ENCODE results near the gene C1orf167. TPM values are rescaled to one million over a fixed set of nuclear protein-coding genes. Genes with fewer than 3 reads are reported as not detected.
A peak's percentile ranks its signal among the peaks of the same experiment; 100 is the strongest.

The C1orf167 gene
- total and polyA plus RNA-seq, 2 of the 8 experiments (the other 6 are each of a cell fraction or from before 2014, with no cell fraction given) = 0.70 to 1.3 TPM

DNA sequence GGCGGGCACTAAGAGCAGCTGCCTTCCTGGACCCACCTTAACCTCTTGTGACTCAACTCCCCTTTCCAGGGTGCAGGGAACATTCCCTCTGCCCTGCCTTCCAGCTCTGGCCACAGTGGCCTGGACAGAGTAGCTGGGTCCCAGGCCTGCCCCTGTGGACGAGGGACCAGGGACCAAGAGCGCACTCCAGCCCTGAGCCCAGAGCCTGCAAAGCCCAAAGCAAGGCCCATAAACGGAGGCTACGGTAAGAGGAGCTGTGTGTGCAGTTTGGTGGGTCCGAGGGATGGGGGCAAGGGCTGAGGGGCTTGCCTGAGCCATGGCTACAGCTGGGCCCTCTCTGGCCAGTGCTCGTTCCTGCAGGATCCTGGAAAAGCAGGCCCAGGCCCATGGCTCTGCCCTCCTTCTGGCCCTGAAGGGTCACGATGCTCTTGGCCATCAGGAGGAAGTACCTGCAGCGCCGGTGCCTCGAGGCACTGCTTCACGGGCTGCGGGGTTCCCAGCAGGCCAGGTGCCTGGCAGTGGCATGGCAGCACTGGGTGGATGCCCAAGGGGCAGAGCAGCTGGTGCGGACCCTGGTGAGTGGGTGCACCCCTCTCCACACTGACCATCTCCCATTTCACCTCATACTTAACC is 25.9 kb downstream of the C1orf167 start:
- DNase-seq (ENCODE audit: low read depth in 1 of 2, low spot score in 2 of 2) = no peak
- peak overlapping the region; percentile 67; the same call in 1 of the 2 replicates for H3K27ac ChIP-seq (ENCODE audit: low read depth, low read length)

More for the DNA sequence above, 25.9 kb downstream of the C1orf167 start:
- Histone ChIP-seq H3K27me3 (replicated peaks in 1 of 4; ENCODE audit: control insufficient read depth in 3 of 4, extremely low read depth in 1 of 4, insufficient read depth in 3 of 4, low read length in 3 of 4) (no peaks in the 10 kb centered on the region), H3K56ac (replicated peaks; ENCODE audit: insufficient read length, low read depth, low read length) (peak overlapping the region; percentile 33), H3K4me2 (ENCODE audit: insufficient read depth in 1 of 2, low read depth in 2 of 2, low read length in 2 of 2) (peak overlapping the region; percentile 34 to 64; a peak in 1 of 4 replicates), H3K9ac (replicated peaks in 1 of 4; ENCODE audit: extremely low read depth in 1 of 4, low read depth in 3 of 4, low read length in 3 of 4) (peak overlapping the region in 1 of 4 experiments; percentile 8; a peak in 2 of 7 replicates), H2BK20ac (ENCODE audit: low read length) (peak overlapping the region; percentile 86), H4K5ac (ENCODE audit: insufficient read length, low read depth, low read length) (peak overlapping the region; percentile 24), H3K23me2 (ENCODE audit: low read depth, low read length) (no peaks in the 10 kb centered on the region), H3K9me3 (ENCODE audit: insufficient read depth in 2 of 2, low read depth in 1 of 2, low read length in 1 of 2) (no peaks in the 10 kb centered on the region), H3K18ac (ENCODE audit: extremely low read depth, low read length) (peak overlapping the region; percentile 96), H3K36me3 (ENCODE audit: control insufficient read depth in 2 of 4, insufficient read depth in 4 of 4, low read length in 3 of 4) (peaks cover 0 to 10% (median 5%) of the 10 kb centered on the region in 4 experiments; a peak in 3 of 8 replicates), H2BK15ac (ENCODE audit: low read length) (peak overlapping the region; percentile 100; the same call in 1 of the 2 replicates), H3K14ac (ENCODE audit: insufficient read length) (no peak overlapping the region), H4K8ac (ENCODE audit: extremely low read depth, insufficient read depth, low read length) (peak overlapping the region; percentile 79), H4K91ac (replicated peaks; ENCODE audit: insufficient read length, low read length) (peak overlapping the region; percentile 90), H3K4ac (replicated peaks; ENCODE audit: insufficient read length, low read depth, low read length) (peak overlapping the region; percentile 95), H2BK5ac (ENCODE audit: low read depth, low read length) (peak overlapping the region; percentile 99; the same call in 1 of the 2 replicates), H3K79me2 (ENCODE audit: control insufficient read depth in 1 of 2, insufficient read depth in 2 of 2, low read length in 2 of 2) (no peaks in the 10 kb centered on the region), H2BK120ac (replicated peaks; ENCODE audit: low read depth, low read length) (peak overlapping the region; percentile 49), H3K4me1 (replicated peaks in 1 of 4; ENCODE audit: control insufficient read depth in 3 of 4, insufficient read depth in 4 of 4, low read length in 3 of 4) (peaks cover 7 to 34% (median 25%) of the 10 kb centered on the region in 4 experiments), H3K79me1 (ENCODE audit: low read depth, low read length) (no peaks in the 10 kb centered on the region), H2AFZ (ENCODE audit: low read length) (no peak overlapping the region), H2BK12ac (ENCODE audit: low read depth, low read length) (peak overlapping the region; percentile 97; the same call in 1 of the 2 replicates), H3K23ac (ENCODE audit: insufficient read length) (no peak overlapping the region), H2AK5ac (ENCODE audit: low read depth, low read length) (peak overlapping the region; percentile 80; the same call in 1 of the 2 replicates), H3K4me3 (ENCODE audit: extremely low read depth in 1 of 4, insufficient read depth in 2 of 4, low read depth in 3 of 4, low read length in 4 of 4) (peak overlapping the region in 1 of 4 experiments; percentile 16; a peak in 2 of 8 replicates), H4K20me1 (replicated peaks in 1 of 2; ENCODE audit: control insufficient read depth in 1 of 2, insufficient read depth in 2 of 2, low read length in 2 of 2) (peaks cover 0 to 3% of the 10 kb centered on the region in 2 experiments)
- ChIA-PET CTCF (ENCODE audit: partially characterized antibody) (interaction anchor here (0.7 to 5.4 kb wide), 9 partner anchors 9 to 80 kb away, joined by 3 to 49 read pairs (median 6); partner anchors contain the start of genes CLCN6 and MTHFR), POLR2A (ENCODE audit: partially characterized antibody) (interaction anchor here (0.8 to 3.0 kb wide), 17 partner anchors 8 to 194 kb away, joined by 3 to 27 read pairs (median 4); partner anchors contain the start of genes AGTRAP, CLCN6 and MTHFR)
- no peak for FAIRE-seq
- TF ChIP-seq RNF2 (IDR thresholded peaks at IDR 0.05; ENCODE audit: borderline replicate concordance, low read depth, low read length, missing control alignments, poor library complexity, severe bottlenecking) = no peak
- TF ChIP-seq ATF2 (IDR thresholded peaks at IDR 0.05; ENCODE audit: low read length) = no peak
- no peak for TF ChIP-seq SUZ12 (IDR thresholded peaks at IDR 0.05; ENCODE audit: low read length)
- TF ChIP-seq ZNF274 (IDR thresholded peaks at IDR 0.05; ENCODE audit: borderline replicate concordance, extremely low read depth, low read length) = no peak
- no peak for TF ChIP-seq JUND (IDR thresholded peaks at IDR 0.05; ENCODE audit: low read length)
- 0 out of 3 replicates have a peak, but pooled peaks of 1 of the 2 experiments have one; percentile 9 for TF ChIP-seq POLR2A (IDR thresholded peaks at IDR 0.05; ENCODE audit: control extremely low read depth in 1 of 2, low read depth in 2 of 2, low read length in 2 of 2)
- no peak for TF ChIP-seq NANOG (IDR thresholded peaks at IDR 0.05; ENCODE audit: insufficient read depth, low read depth, low read length, poor library complexity, severe bottlenecking)
- 84% methylated on average over 14 of the region's 14 CpGs; no CpG with 5 or more reads in 1 of the 2 experiments for WGBS, 2 experiments (ENCODE audit: extremely low coverage in 1 of 2, insufficient coverage in 1 of 2, insufficient read length in 1 of 2, insufficient replicate concordance in 2 of 2, low coverage in 1 of 2, low lambda C conversion rate in 2 of 2, missing lambda C conversion rate in 1 of 2)
